ENCODE results near the gene PTGR3. TPM values are rescaled to one million over a fixed set of nuclear protein-coding genes. Genes with fewer than 3 reads are reported as not detected.

The PTGR3 gene
- total and polyA plus RNA-seq, 2 of the 8 experiments (the other 6 are each of a cell fraction or from before 2014, with no cell fraction given) = 2.0 to 3.6 TPM

GRCh38 chr18:75204732-75205513 lies 4.0 kb downstream of the PTGR3 start:
- Histone ChIP-seq H3K79me1 (ENCODE audit: low read depth, low read length) (no peaks in the 10 kb centered on the region), H3K23me2 (ENCODE audit: low read depth, low read length) (peaks cover 19% of the 10 kb centered on the region), H2BK12ac (ENCODE audit: low read depth, low read length) (peak overlapping the region; percentile 50; the same call in 1 of the 2 replicates), H4K5ac (ENCODE audit: insufficient read length, low read depth, low read length) (no peak overlapping the region), H3K4me1 (replicated peaks in 1 of 4; ENCODE audit: control insufficient read depth in 3 of 4, insufficient read depth in 4 of 4, low read length in 3 of 4) (peaks cover 4 to 31% (median 21%) of the 10 kb centered on the region in 4 experiments), H3K27ac (ENCODE audit: low read depth, low read length) (no peak overlapping the region), H3K56ac (replicated peaks; ENCODE audit: insufficient read length, low read depth, low read length) (no peak overlapping the region), H2BK15ac (ENCODE audit: low read length) (no peak overlapping the region), H2AK5ac (ENCODE audit: low read depth, low read length) (no peak overlapping the region), H3K9me3 (ENCODE audit: insufficient read depth in 2 of 2, low read depth in 1 of 2, low read length in 1 of 2) (no peaks in the 10 kb centered on the region), H3K36me3 (ENCODE audit: control insufficient read depth in 2 of 4, insufficient read depth in 4 of 4, low read length in 3 of 4) (no peaks in the 10 kb centered on the region; a peak in 1 of 8 replicates), H2BK120ac (replicated peaks; ENCODE audit: low read depth, low read length) (no peak overlapping the region), H3K4ac (replicated peaks; ENCODE audit: insufficient read length, low read depth, low read length) (peak overlapping the region; percentile 64), H3K23ac (ENCODE audit: insufficient read length) (no peak overlapping the region), H3K4me2 (ENCODE audit: insufficient read depth in 1 of 2, low read depth in 2 of 2, low read length in 2 of 2) (peak overlapping the region; percentile 89 to 94), H4K8ac (ENCODE audit: extremely low read depth, insufficient read depth, low read length) (no peak overlapping the region; the same call in 1 of the 2 replicates), H3K14ac (ENCODE audit: insufficient read length) (no peak overlapping the region), H3K9ac (replicated peaks in 1 of 4; ENCODE audit: extremely low read depth in 1 of 4, low read depth in 3 of 4, low read length in 3 of 4) (no peak overlapping the region), H3K27me3 (replicated peaks in 1 of 4; ENCODE audit: control insufficient read depth in 3 of 4, extremely low read depth in 1 of 4, insufficient read depth in 3 of 4, low read length in 3 of 4) (peaks cover 45 to 75% (median 60%) of the 10 kb centered on the region in 4 experiments), H3K79me2 (ENCODE audit: control insufficient read depth in 1 of 2, insufficient read depth in 2 of 2, low read length in 2 of 2) (no peaks in the 10 kb centered on the region), H2BK5ac (ENCODE audit: low read depth, low read length) (no peak overlapping the region), H2AFZ (ENCODE audit: low read length) (no peak overlapping the region), H3K18ac (ENCODE audit: extremely low read depth, low read length) (peak overlapping the region; percentile 6; the same call in 1 of the 2 replicates), H4K20me1 (replicated peaks in 1 of 2; ENCODE audit: control insufficient read depth in 1 of 2, insufficient read depth in 2 of 2, low read length in 2 of 2) (peaks cover 12 to 20% of the 10 kb centered on the region in 2 experiments), H4K91ac (replicated peaks; ENCODE audit: insufficient read length, low read length) (no peak overlapping the region), H2BK20ac (ENCODE audit: low read length) (no peak overlapping the region), H3K4me3 (ENCODE audit: extremely low read depth in 1 of 4, insufficient read depth in 2 of 4, low read depth in 3 of 4, low read length in 4 of 4) (peak overlapping the region; percentile 32 to 70 (median 48))
- FAIRE-seq = no peak
- POLR2A ChIA-PET (ENCODE audit: partially characterized antibody) = no interaction called here
- CTCF ChIA-PET (ENCODE audit: partially characterized antibody) = interaction anchor here (1.4 kb wide), 1 partner anchor 308 kb away, joined by 5 read pairs; no protein-coding TSS in a partner anchor
- peak in 1 of 2 experiments; percentile 70 for DNase-seq (ENCODE audit: low read depth in 1 of 2, low spot score in 2 of 2)
- 1% methylated on average over 38 of the region's 75 CpGs; no CpG with 5 or more reads in 1 of the 2 experiments for WGBS, 2 experiments (ENCODE audit: extremely low coverage in 1 of 2, insufficient coverage in 1 of 2, insufficient read length in 1 of 2, insufficient replicate concordance in 2 of 2, low coverage in 1 of 2, low lambda C conversion rate in 2 of 2, missing lambda C conversion rate in 1 of 2)
- TF ChIP-seq USF2 (IDR thresholded peaks at IDR 0.05; ENCODE audit: low read length) (no peak), SP1 (IDR thresholded peaks at IDR 0.05; ENCODE audit: low read depth, low read length) (no peak), TEAD4 (IDR thresholded peaks at IDR 0.05; ENCODE audit: low read depth, low read length) (no peak), RNF2 (IDR thresholded peaks at IDR 0.05; ENCODE audit: borderline replicate concordance, low read depth, low read length, missing control alignments, poor library complexity, severe bottlenecking) (peak; percentile 95), SUZ12 (IDR thresholded peaks at IDR 0.05; ENCODE audit: low read length) (peak; percentile 87), CHD1 (IDR thresholded peaks at IDR 0.05; ENCODE audit: low read depth, low read length) (no peak), SAP30 (IDR thresholded peaks at IDR 0.05; ENCODE audit: insufficient read depth, insufficient replicate concordance, low read length) (no peak), HDAC6 (IDR thresholded peaks at IDR 0.05; ENCODE audit: low read depth, low read length) (no peak), SRF (IDR thresholded peaks at IDR 0.05; ENCODE audit: low read depth, low read length) (no peak), RAD21 (IDR thresholded peaks at IDR 0.05 in 1 of 2, conservative IDR thresholded peaks at IDR 0.05 in 1 of 2; ENCODE audit: low read depth in 2 of 2, low read length in 2 of 2) (no peak)

All from H1 (cell line).